K562 (cell line): Measurements from ENCODE around the gene URI1. TPM values are rescaled to one million over a fixed set of nuclear protein-coding genes. Genes with fewer than 3 reads are reported as not detected.

Source experiments
- AFF1 ChIP-seq, 2 experiments: fragments of 450-650 bp; IDR thresholded peaks; 2 replicates each; pipeline ENCODE4 v1.6.1; 2018; ENCODE audit warnings: mild to moderate bottlenecking in 2 of 2, low read depth in 1 of 2; ENCODE audit not compliant: partially characterized antibody in 2 of 2
- CCNT2 ChIP-seq: IDR thresholded peaks from 2 replicates; pipeline ENCODE4 v1.6.1; 2011; ENCODE audit warnings: borderline replicate concordance, low read depth, mild to moderate bottlenecking, moderate library complexity, mixed read lengths, low read length; ENCODE audit not compliant: insufficient read length; ENCODE audit errors: extremely low read depth
- EP400 ChIP-seq: fragments of 450-650 bp; IDR thresholded peaks from 2 replicates; pipeline ENCODE4 v1.6.1; 2017; ENCODE audit warnings: antibody characterized with exemption, mild to moderate bottlenecking, moderate library complexity
- HDAC1 ChIP-seq, 2 experiments: fragments of 450-650 bp; IDR thresholded peaks; 2 replicates each; pipeline ENCODE4 v1.6.1; 2016 to 2017; ENCODE audit warnings: inconsistent platforms in 1 of 2, mild to moderate bottlenecking in 1 of 2, moderate library complexity in 1 of 2
- HMBOX1 ChIP-seq: sonication (generic); IDR thresholded peaks from 2 replicates; pipeline ENCODE4 v1.6.1; 2016
- MYNN ChIP-seq, 2 experiments: sonication (generic); formaldehyde crosslinking in 1 of 2; IDR thresholded peaks; 2 replicates each; pipeline versions ENCODE4 v1.5.0 to v1.6.1; 2016 to 2020; ENCODE audit warnings: antibody characterized with exemption in 1 of 2, missing genetic modification reagents in 1 of 2
- RFX1 ChIP-seq: fragments of 450-650 bp; IDR thresholded peaks from 2 replicates; pipeline ENCODE4 v1.6.1; 2016; ENCODE audit warnings: mild to moderate bottlenecking, moderate library complexity
- THAP7 ChIP-seq: fragments of 250-450 bp; sonication (Bioruptor Pico); IDR thresholded peaks from 2 replicates; pipeline ENCODE4 v1.5.0; 2021
- YY1 ChIP-seq, 3 experiments: IDR thresholded peaks; 2 replicates each; pipeline ENCODE4 v1.6.1; 2011; ENCODE audit warnings: low read length in 2 of 3, mild to moderate bottlenecking in 2 of 3, moderate library complexity in 2 of 3, borderline replicate concordance in 1 of 3, control low read depth in 1 of 3, low read depth in 1 of 3; ENCODE audit not compliant: insufficient read depth in 3 of 3, insufficient replicate concordance in 2 of 3, control insufficient read depth in 1 of 3, insufficient read length in 1 of 3; ENCODE audit errors: extremely low read depth in 1 of 3
- ZNF24 ChIP-seq: fragments of 450-650 bp; IDR thresholded peaks from 2 replicates; pipeline ENCODE4 v1.6.1; 2016
- ZNF699 ChIP-seq: fragments of 250-450 bp; sonication (Bioruptor Pico); IDR thresholded peaks from 2 replicates; pipeline ENCODE4 v1.8.0; 2021; ENCODE audit warnings: mild to moderate bottlenecking, moderate library complexity; ENCODE audit not compliant: insufficient replicate concordance
- polyA plus RNA-seq, 8 experiments: library from polyadenylated mRNA; depleted of rRNA in 4 of 8; stranded (reverse) in 5 of 8; unstranded in 3 of 8; fragments of >200 nt; fragmentation: Nextera tagmentation in 2 of 8; fragmentation: Illumina TruSeq in 1 of 8; extraction: Ambion mirVana in 2 of 8; extraction: Trizol in 1 of 8; gene quantifications; 2 replicates each; pipeline versions ENCODE4 v1.2.1 to v1.2.3, GENCODE V29; 2011 to 2014; ENCODE audit warnings: inconsistent platforms in 1 of 8, missing spikeins in 1 of 8
- total RNA-seq, 7 experiments: library from RNA; depleted of rRNA in 6 of 7; stranded (reverse); fragments of >200 nt in 6 of 7; fragmentation: Illumina TruSeq in 2 of 7; extraction: Trizol in 2 of 7; gene quantifications; 2 replicates each; pipeline versions ENCODE4 v1.2.1 to v1.2.3, GENCODE V29; 2011 to 2021; ENCODE audit warnings: low replicate concordance in 1 of 7

Gene URI1
- total and polyA plus RNA-seq, 9 of the 15 experiments (the other 6 are each of a cell fraction or from before 2014, with no cell fraction given): 16.9 to 87.4 (median 63.9) TPM

- TF ChIP-seq AFF1 (IDR thresholded peaks at IDR 0.05; ENCODE audit: low read depth in 1 of 2, partially characterized antibody in 2 of 2) (no peak), YY1 (IDR thresholded peaks at IDR 0.05; ENCODE audit: borderline replicate concordance in 1 of 3, control insufficient read depth in 1 of 3, extremely low read depth in 1 of 3, insufficient read depth in 3 of 3, insufficient read length in 1 of 3, insufficient replicate concordance in 2 of 3, low read depth in 1 of 3, low read length in 2 of 3) (peak in 1 of 3 experiments; percentile 79), CCNT2 (no peak), MYNN (IDR thresholded peaks at IDR 0.05) (no peak), MYNN (CRISPR knock-in tag; IDR thresholded peaks at IDR 0.05) (no peak), THAP7 (CRISPR knock-in tag) (no peak), HDAC1 (IDR thresholded peaks at IDR 0.05) (peak in 1 of 2 experiments; percentile 38; a peak in 1 of 4 replicates), EP400 (no peak), RFX1 (0 out of 2 replicates have a peak, but pooled peaks have one; percentile 1), ZNF24 (no peak), ZNF699 (CRISPR knock-in tag) (no peak), HMBOX1 (no peak)
Measured at GRCh38 chr19:29943615-29944014, 1.6 kb downstream of the URI1 start (continued).
